Mammary epithelial cell (primary cell): Measurements from ENCODE around the gene CFAP221.

ENCODE experiments used
- EZH2 ChIP-seq: IDR thresholded peaks from 2 replicates; pipeline ENCODE4 v1.6.1; 2012; ENCODE audit warnings: low read length, inconsistent platforms, borderline replicate concordance
- TF ChIP-seq, protein P1 (sequence below), 2 donors: IDR thresholded peaks in 1 of 2; conservative IDR thresholded peaks in 1 of 2; 2 replicates each; pipeline ENCODE4 v1.5.1; 2011 to 2012; ENCODE audit warnings: inconsistent platforms in 2 of 2, low read length in 2 of 2, mild to moderate bottlenecking in 2 of 2, control low read depth in 1 of 2, low read depth in 1 of 2; ENCODE audit not compliant: insufficient read depth in 1 of 2; ENCODE audit errors: extremely low read depth in 1 of 2

DNA sequence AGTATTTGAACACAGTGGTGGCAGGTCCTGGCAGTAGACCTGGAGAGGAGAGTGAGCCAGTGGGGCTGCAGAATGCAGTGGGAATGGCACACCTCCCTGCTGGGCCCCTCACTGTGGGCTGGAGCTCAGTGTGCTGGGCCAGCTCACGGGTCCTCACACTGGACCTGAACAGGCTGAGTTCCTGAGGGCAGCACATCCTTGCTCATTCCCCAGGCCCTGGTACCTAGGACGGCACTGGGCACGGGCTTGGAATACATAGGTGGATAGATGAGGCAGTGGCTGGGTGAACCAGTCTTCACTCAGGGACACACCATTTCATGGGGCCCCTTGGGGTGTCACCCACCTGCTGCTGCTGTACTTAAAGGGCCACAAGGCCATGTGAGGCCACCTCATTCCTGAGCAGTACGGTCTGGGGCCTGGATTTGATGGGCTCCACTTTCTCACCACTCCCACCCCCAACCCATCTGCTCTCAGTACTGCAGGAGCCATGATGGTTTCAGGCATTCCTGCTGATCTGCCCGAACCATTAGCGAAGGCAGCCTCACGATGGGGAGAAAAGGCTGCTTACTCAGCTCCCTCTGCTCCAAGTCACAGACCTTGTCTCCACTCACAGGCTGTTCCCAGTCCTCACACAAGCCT, 138.9 kb downstream of the CFAP221 start:
- TF ChIP-seq, protein P1, sequence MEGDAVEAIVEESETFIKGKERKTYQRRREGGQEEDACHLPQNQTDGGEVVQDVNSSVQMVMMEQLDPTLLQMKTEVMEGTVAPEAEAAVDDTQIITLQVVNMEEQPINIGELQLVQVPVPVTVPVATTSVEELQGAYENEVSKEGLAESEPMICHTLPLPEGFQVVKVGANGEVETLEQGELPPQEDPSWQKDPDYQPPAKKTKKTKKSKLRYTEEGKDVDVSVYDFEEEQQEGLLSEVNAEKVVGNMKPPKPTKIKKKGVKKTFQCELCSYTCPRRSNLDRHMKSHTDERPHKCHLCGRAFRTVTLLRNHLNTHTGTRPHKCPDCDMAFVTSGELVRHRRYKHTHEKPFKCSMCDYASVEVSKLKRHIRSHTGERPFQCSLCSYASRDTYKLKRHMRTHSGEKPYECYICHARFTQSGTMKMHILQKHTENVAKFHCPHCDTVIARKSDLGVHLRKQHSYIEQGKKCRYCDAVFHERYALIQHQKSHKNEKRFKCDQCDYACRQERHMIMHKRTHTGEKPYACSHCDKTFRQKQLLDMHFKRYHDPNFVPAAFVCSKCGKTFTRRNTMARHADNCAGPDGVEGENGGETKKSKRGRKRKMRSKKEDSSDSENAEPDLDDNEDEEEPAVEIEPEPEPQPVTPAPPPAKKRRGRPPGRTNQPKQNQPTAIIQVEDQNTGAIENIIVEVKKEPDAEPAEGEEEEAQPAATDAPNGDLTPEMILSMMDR (conservative IDR thresholded peaks at IDR 0.05 in 1 of 2, IDR thresholded peaks at IDR 0.05 in 1 of 2; ENCODE audit: extremely low read depth in 1 of 2, insufficient read depth in 1 of 2, low read depth in 1 of 2, low read length in 2 of 2), result no peak
- no peak for TF ChIP-seq EZH2
